Measurements from ENCODE around the gene CTSD.

The CTSD gene

DNA sequence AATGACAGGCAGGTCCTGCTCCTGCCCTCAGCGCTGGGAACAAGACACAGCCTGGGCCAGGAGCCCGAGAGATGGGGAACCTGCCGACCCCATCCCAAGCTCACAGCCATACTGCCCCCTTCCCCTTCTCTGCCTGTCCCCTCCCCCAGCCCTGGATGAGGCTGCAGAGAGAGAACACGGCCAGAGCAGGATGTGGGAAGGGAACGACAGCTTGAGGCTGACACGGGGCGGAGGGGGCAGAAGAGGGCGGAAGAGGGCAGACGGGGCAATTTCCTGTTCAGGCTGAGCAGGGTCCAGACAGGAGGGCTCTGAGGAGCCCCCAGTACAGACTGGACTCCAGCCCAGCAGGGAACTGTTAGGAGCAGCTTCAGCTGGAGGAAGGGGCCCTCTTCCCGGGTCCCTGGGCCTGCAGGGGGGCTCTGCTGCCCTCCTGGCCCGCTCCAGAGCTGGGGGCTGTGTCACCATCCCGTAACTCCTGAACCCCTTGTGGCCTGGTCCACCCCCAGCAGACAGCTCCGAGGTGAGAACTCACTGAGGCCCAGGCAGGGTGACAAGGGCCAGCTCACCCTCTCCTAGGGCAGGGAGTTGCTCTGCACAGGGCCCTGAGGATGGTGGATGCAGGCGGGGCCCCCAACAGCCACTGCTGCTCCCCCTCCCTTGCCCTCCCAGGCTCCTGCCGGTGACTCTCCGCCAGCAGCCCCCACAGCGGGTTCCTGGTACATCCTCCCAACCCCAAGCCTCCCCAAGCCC, 5.7 kb downstream of the CTSD start:
- no peak overlapping the region for H3K27ac ChIP-seq (ENCODE audit: low read length)
- no peaks in the 10 kb centered on the region for H3K4me1 ChIP-seq (ENCODE audit: insufficient read depth, low read length)
- no peak overlapping the region for H3K9ac ChIP-seq (ENCODE audit: low read depth, low read length)
- no peaks in the 10 kb centered on the region for H3K9me3 ChIP-seq (ENCODE audit: insufficient read depth, low read depth, low read length)
- no peak overlapping the region for H3K4me3 ChIP-seq (ENCODE audit: low read length)
- no peaks in the 10 kb centered on the region for H3K27me3 ChIP-seq (ENCODE audit: insufficient read depth, low read length)
- peaks cover 32% of the 10 kb centered on the region; the same call in 1 of the 2 replicates for H3K36me3 ChIP-seq (ENCODE audit: insufficient read depth, low read depth, low read length)

DNA sequence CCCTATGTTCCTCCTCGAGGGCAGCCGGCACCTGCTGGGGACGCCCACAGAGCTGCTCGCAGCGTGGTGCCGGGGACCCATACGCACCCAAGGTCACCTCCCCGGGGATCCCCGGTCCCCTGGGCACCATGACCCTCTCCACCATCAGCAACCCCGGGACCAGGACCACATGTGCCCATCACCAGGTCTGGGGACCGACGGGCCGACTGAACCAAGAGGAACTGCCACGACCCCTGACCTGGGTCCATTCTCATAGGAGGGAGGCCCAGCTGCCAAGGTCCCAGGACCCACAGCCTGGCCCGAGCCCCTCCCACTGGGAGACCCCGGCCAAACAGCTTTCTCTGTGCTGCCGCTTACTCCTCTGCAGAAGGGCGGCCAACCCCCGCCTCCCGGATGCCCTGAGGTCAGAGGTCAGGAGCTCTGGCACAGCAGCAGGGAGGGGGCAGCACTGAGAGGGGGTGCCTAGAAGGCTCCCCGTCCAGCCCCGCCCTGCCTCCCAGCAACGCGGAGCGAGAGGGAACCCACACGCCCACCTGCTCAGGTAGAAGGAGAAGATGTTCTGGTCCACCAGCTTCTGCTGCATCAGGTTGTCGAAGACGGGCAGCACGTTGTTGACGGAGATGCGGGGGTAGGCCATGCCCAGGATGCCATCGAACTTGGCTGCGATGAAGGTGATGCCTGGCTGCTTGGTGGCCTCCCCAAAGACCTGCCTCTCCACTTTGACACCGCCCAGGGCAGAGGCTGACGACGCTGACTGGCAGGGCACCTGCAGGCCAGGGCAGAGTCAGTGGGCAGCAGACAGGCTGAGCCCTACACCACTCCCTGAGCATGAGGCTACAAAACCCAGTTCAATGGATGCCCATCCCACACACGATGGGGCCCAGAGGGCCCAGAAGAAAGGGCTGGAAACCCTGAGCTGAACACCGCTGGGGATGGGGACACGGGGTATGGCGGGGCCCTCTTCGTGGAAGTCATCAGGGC, 6.6 kb downstream of the CTSD start:
- no peaks in the 10 kb centered on the region for H3K27me3 ChIP-seq (ENCODE audit: insufficient read depth, low read length)
- H3K27ac ChIP-seq (ENCODE audit: low read length): no peak overlapping the region
- peaks cover 32% of the 10 kb centered on the region; the same call in 1 of the 2 replicates for H3K36me3 ChIP-seq (ENCODE audit: insufficient read depth, low read depth, low read length)
- H3K9me3 ChIP-seq (ENCODE audit: insufficient read depth, low read depth, low read length): no peaks in the 10 kb centered on the region
- H3K4me1 ChIP-seq (ENCODE audit: insufficient read depth, low read length): no peaks in the 10 kb centered on the region
- H3K9ac ChIP-seq (ENCODE audit: low read depth, low read length): no peak overlapping the region
- H3K4me3 ChIP-seq (ENCODE audit: low read length): no peak overlapping the region

DNA sequence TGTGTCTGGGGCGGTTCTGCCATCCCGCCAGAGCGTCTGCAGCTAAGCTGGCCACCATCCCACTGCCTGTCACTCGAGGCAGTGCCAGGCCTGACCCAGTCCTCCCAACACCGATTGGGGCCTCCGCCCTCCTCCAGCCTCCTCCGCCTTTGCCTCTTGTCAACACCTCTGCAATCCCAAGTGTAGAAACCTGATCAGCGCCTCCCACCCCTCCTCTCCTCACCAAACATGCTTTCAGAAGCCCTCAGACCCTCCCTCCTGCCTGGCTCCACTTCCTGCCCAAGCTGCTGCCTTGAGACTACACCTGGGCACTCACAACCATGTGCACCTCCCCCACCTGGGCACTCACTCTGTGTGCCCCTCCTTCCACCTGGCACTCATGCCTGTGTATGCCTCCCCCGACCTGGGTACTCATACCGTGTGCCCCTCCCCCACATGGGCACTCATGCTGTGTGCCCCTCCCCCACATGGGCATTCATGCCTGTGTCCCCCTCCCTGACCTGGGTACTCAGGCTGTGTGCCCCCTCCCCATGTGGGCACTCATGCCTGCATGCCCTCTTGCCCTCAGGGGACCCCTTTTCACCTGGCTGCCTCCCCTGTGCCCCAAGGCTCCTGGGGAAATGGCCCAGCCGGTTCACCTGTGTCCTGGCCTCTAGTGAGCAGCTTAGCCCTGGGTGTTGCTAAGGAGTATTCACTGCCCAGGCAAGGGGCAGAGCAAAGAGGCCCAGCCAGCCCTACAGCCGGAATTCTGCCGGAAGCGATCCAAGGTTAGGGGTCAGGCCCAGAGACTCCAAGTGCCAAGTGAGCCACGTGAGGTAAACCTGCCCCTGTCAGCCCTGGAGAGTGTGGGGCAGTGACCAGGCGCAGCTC, 7.8 kb downstream of the CTSD start:
- H3K4me3 ChIP-seq (ENCODE audit: low read length): no peak overlapping the region
- peaks cover 30% of the 10 kb centered on the region; the same call in 1 of the 2 replicates for H3K36me3 ChIP-seq (ENCODE audit: insufficient read depth, low read depth, low read length)
- H3K9me3 ChIP-seq (ENCODE audit: insufficient read depth, low read depth, low read length): no peaks in the 10 kb centered on the region
- H3K4me1 ChIP-seq (ENCODE audit: insufficient read depth, low read length): no peaks in the 10 kb centered on the region
- H3K27ac ChIP-seq (ENCODE audit: low read length): no peak overlapping the region
- no peak overlapping the region for H3K9ac ChIP-seq (ENCODE audit: low read depth, low read length)
- H3K27me3 ChIP-seq (ENCODE audit: insufficient read depth, low read length): 0 out of 2 replicates have a peak, but pooled peaks cover under 1% of the 10 kb centered on the region

DNA sequence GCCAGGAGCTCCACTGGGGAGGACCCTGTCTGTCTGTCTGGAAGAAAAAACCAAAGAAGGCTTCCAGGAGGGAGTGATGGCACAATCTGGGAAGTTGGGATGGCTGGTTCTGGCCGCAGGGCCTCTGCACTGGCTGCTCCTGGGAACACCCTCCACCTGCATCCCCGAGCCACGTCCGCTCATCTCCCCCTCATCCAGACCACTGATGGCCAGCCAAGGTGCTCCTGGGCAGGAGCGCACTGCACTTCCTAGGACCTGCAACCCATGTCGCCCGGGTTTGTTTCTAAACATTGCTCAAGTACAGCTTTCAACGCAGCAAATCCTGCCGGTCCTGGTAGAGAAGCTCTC, 8.4 kb downstream of the CTSD start:
- Histone ChIP-seq H3K4me3 (ENCODE audit: low read length) (no peak overlapping the region), H3K9me3 (ENCODE audit: insufficient read depth, low read depth, low read length) (no peaks in the 10 kb centered on the region), H3K36me3 (ENCODE audit: insufficient read depth, low read depth, low read length) (peaks cover 27% of the 10 kb centered on the region; the same call in 1 of the 2 replicates), H3K9ac (ENCODE audit: low read depth, low read length) (no peak overlapping the region), H3K27me3 (ENCODE audit: insufficient read depth, low read length) (peaks cover 7% of the 10 kb centered on the region), H3K27ac (ENCODE audit: low read length) (no peak overlapping the region), H3K4me1 (ENCODE audit: insufficient read depth, low read length) (no peaks in the 10 kb centered on the region)

DNA sequence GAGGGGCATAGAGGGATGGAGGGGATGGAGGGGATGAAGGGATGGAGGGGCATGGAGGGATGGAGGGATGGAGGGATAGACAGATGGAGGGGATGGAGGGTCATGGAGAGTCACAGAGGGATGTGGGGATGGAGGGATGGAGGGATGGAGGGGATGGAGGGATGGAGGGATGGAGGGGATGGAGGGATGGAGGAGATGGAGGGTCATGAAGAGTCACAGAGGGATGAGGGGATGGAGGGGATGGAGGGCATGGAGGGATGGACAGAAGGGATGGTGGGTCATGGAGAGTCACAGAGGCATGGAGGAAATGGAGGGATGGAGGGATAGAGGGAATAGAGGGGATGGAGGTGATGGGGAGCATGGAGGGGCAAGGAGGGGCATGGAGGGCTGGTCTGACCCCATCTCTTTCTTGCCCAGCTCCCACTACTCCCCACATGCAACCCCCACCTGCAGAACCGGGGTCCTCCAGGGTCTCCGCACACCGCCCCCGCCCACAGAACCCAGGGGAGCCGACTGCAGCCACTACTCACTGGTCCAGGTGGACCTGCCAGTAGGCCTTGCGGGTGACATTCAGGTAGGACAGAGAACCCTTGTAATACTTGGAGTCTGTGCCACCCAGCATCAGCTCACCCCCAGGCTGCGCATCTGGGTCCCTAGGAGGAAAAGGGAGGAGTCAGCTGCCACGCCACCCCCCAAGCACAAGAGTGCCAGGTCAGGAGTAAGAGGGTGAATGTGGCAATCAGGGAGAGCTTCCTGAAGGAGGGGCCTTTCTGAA, 9.2 kb downstream of the CTSD start:
- Histone ChIP-seq H3K4me1 (ENCODE audit: insufficient read depth, low read length) (no peaks in the 10 kb centered on the region; the same call in 1 of the 2 replicates), H3K27ac (ENCODE audit: low read length) (no peak overlapping the region), H3K9me3 (ENCODE audit: insufficient read depth, low read depth, low read length) (no peaks in the 10 kb centered on the region), H3K36me3 (ENCODE audit: insufficient read depth, low read depth, low read length) (peaks cover 27% of the 10 kb centered on the region; the same call in 1 of the 2 replicates), H3K4me3 (ENCODE audit: low read length) (no peak overlapping the region), H3K27me3 (ENCODE audit: insufficient read depth, low read length) (peaks cover 14% of the 10 kb centered on the region), H3K9ac (ENCODE audit: low read depth, low read length) (no peak overlapping the region)

DNA sequence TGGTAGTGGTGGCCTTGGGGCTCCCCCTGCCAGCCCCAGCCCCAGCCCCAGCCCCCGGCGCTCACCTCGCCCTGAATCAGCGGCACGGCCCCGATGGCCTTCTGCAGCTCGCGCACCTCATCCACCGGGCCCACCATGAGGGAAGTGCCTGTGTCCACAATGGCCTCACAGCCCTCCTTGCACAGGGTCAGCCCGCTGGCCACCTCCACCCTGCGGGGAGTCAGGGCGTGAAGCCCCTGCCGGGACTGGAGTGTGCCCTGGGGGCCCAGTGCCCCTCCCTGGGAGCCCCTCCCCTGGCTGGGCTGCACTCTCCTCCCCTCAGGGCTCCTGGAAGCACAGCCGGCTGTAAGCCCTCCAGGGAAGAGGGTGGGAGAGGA, 9.8 kb downstream of the CTSD start:
- no peaks in the 10 kb centered on the region; the same call in 1 of the 2 replicates for H3K4me1 ChIP-seq (ENCODE audit: insufficient read depth, low read length)
- no peak overlapping the region for H3K4me3 ChIP-seq (ENCODE audit: low read length)
- no peak overlapping the region for H3K9ac ChIP-seq (ENCODE audit: low read depth, low read length)
- no peak overlapping the region for H3K27ac ChIP-seq (ENCODE audit: low read length)
- H3K9me3 ChIP-seq (ENCODE audit: insufficient read depth, low read depth, low read length): no peaks in the 10 kb centered on the region
- peaks cover 21% of the 10 kb centered on the region for H3K27me3 ChIP-seq (ENCODE audit: insufficient read depth, low read length)
- H3K36me3 ChIP-seq (ENCODE audit: insufficient read depth, low read depth, low read length): peaks cover 27% of the 10 kb centered on the region; the same call in 1 of the 2 replicates

DNA sequence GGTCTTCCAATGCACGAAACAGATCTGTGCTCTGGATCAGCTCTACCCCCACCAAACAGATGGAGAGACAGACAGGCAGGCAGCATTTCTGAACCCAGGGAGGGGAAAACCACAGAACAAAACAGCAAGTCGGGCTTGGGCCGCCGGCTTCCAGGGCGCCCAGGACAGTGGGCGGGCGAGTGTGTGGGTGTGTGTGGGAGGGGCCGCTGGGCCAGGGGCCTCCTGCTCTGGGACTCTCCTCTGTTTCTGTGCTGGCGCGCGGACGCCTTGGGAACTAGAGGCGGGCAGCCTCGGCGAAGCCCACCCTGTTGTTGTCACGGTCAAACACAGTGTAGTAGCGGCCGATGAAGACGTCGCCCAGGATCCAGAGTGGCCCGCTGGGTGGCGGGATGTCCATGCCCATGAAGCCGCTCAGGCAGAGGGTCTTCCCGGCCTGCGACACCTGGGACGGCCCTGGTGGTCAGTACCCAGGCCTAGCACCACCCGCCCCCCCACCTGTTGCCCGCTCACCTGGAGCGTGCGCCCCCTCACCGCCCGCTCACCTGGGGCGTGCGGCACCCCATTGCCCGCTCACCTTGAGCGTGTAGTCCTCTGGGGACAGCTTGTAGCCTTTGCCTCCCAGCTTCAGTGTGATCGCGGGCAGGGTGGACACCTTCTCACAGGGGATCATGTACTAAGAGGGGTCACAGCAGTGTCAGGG, 10.3 kb downstream of the CTSD start:
- Histone ChIP-seq H3K9ac (ENCODE audit: low read depth, low read length) (no peak overlapping the region), H3K4me3 (ENCODE audit: low read length) (no peak overlapping the region), H3K27me3 (ENCODE audit: insufficient read depth, low read length) (peaks cover 26% of the 10 kb centered on the region), H3K9me3 (ENCODE audit: insufficient read depth, low read depth, low read length) (no peaks in the 10 kb centered on the region), H3K27ac (ENCODE audit: low read length) (no peak overlapping the region), H3K36me3 (ENCODE audit: insufficient read depth, low read depth, low read length) (peaks cover 27% of the 10 kb centered on the region; the same call in 1 of the 2 replicates), H3K4me1 (ENCODE audit: insufficient read depth, low read length) (no peaks in the 10 kb centered on the region; the same call in 1 of the 2 replicates)

DNA sequence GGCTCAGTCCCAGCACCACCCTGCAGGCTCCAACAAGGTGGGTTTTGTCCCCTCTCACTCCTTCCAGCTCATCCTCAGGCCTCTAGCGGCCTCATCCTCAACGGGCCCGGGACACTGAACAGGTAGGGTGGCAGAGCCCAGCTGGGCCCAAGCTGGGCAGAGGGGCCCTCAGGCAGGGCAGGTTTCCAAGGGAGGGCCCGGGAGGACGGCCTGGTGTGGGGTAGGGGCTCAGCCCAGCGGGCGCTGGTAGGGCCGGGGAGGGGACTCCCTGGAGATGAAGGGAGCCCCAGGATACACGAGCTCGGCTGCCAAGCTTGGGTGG, 10.9 kb downstream of the CTSD start:
- no peak overlapping the region for H3K4me3 ChIP-seq (ENCODE audit: low read length)
- no peaks in the 10 kb centered on the region; the same call in 1 of the 2 replicates for H3K4me1 ChIP-seq (ENCODE audit: insufficient read depth, low read length)
- peaks cover 31% of the 10 kb centered on the region for H3K27me3 ChIP-seq (ENCODE audit: insufficient read depth, low read length)
- H3K36me3 ChIP-seq (ENCODE audit: insufficient read depth, low read depth, low read length): peaks cover 27% of the 10 kb centered on the region; the same call in 1 of the 2 replicates
- H3K9ac ChIP-seq (ENCODE audit: low read depth, low read length): no peak overlapping the region
- no peak overlapping the region for H3K27ac ChIP-seq (ENCODE audit: low read length)
- no peaks in the 10 kb centered on the region for H3K9me3 ChIP-seq (ENCODE audit: insufficient read depth, low read depth, low read length)

DNA sequence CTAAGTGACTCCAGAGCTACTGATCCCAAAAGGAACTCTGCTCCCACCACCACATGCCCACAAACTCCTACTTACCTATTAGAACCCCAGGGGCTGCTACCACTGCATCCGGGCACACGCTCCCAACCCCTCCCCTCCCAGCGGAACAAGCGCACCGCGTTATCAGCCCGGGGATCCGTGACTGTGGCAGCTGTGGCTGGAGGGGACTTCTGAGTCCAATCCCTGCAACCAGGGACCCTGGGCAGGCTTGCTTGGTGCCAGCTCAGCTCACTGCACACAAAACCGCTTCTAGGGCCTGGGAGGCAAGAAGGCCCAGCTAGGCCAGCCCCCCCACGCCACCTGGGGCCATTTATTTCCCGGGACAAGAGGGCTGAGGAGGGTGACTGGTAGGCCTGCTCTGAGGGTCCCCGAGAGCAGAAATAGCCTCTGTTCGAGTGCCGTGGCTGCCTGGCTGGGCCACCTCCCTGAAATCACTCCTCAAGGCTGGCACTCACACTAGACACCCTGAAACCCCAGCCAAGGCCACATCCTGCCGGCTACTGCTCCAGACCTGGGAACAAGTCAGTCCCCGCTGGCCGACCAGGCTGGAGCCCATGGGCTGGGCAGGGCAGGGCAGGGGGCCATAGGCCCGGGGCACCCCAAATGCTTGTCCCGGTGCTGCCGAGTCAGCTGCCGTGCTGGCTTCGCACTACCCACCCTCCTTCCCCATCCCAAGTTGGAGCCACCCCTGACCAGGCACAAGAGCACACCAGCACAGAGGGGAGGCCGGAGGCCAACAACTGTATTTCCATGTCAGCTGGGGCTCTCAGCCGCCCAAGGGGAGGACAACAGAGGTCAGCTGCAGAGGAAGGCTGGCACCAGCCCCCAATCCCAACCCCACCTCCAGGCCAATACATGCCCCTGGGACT, 11.5 kb downstream of the CTSD start:
- Histone ChIP-seq H3K4me3 (ENCODE audit: low read length) (no peak overlapping the region), H3K36me3 (ENCODE audit: insufficient read depth, low read depth, low read length) (peaks cover 24% of the 10 kb centered on the region; the same call in 1 of the 2 replicates), H3K27ac (ENCODE audit: low read length) (no peak overlapping the region), H3K4me1 (ENCODE audit: insufficient read depth, low read length) (no peaks in the 10 kb centered on the region; the same call in 1 of the 2 replicates), H3K27me3 (ENCODE audit: insufficient read depth, low read length) (peaks cover 37% of the 10 kb centered on the region), H3K9ac (ENCODE audit: low read depth, low read length) (no peak overlapping the region), H3K9me3 (ENCODE audit: insufficient read depth, low read depth, low read length) (no peaks in the 10 kb centered on the region)

Measured in iPS-20b (cell line).